Prostate gland (tissue), 2 donors: ENCODE results near the gene ZNF470.

Experiments
- CTCF ChIP-seq, 4 experiments: fragments of 200-600 bp in 2 of 4; fragments of 450-650 bp in 2 of 4; sonication (generic) in 2 of 4; IDR thresholded peaks; 1 replicate in 3 of 4; 2 replicates in 1 of 4; pipeline ENCODE4 v1.5.1; 2016 to 2019; ENCODE audit warnings: antibody characterized with exemption in 4 of 4, mild to moderate bottlenecking in 2 of 4, moderate library complexity in 2 of 4
- POLR2A ChIP-seq: fragments of 450-650 bp; IDR thresholded peaks from one replicate; pipeline ENCODE4 v1.6.1; 2016; ENCODE audit warnings: antibody characterized with exemption, mild to moderate bottlenecking
- POLR2AphosphoS5 ChIP-seq: sonication (generic); formaldehyde crosslinking; IDR thresholded peaks from one replicate; pipeline ENCODE4 v1.6.1; 2017; ENCODE audit warnings: antibody characterized with exemption

GRCh38 chr19:56619121-56619520 lies 51.9 kb downstream of the ZNF470 start:
- TF ChIP-seq CTCF (IDR thresholded peaks at IDR 0.05) (no peak), POLR2A (no peak), POLR2AphosphoS5 (no peak)
